Activated CD8-positive, alpha-beta memory T cell treated with anti-CD3 and anti-CD28 coated beads, Interleukin-2, amount 50 U/mL, for 48 hours (primary cell): ENCODE measurements around the gene FAM136A.
A peak's percentile ranks its signal among the peaks of the same experiment; 100 is the strongest.
"Not testable (repeated sequence)": the region's sequence is repeated elsewhere in the genome, so short reads cannot be mapped to it uniquely, and the experiment has no call there.

ENCODE experiments used
- DNase-seq: peaks from one replicate; pipeline ENCODE4 v3.0.0-alpha.2; 2020

Gene FAM136A

DNA sequence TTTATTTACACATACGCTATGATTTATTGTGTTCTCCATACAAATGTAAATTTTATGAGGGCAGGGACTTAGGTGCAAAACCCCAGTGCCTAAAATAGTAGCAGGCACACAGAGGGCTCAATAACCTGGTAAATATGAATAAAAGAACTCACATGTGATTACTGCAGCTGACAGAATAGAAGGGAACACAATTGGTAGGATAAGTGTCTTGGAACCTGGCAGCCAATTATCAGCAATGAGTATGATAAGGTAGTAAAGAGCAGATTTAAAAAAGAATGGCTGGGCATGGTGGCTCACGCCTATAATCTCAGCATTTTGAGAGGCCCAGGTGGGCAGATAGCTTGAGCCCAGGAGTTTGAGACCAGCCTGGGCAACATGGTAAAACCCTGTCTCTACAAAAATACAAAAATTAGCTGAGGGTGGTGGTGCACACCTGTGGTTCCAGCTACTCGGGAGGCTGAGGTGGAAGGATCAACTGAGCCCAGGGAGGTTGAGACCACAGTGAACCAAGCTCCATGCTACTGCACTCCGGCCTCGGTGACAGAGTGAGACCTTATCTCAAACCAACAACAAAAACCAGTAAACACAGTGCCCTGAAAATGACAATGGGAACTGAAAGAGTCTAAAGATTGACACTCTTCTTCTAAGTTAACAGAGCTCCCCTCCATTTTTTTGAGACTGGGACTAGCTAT, 18.2 kb downstream of the FAM136A start:
- DNase-seq = no peak

DNA sequence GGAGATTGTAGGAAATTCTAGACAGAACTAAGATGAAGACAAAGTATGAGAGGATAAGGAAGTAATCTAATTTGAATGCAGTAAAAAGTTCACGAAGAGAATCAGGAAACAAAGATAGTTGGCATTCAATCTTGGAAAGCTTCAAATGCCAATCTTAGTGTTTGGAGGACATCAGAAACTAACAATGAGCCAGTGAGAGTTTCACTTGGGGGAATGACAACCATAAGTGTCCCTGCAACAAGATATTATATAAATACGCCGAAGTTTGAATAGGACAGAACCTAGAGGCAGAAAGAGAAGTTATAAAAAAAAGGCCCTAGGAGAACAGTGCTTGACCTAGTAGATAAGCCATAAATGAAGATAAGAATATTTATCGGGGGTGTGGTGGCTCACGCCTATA, 19.4 kb downstream of the FAM136A start:
- DNase-seq = no peak

DNA sequence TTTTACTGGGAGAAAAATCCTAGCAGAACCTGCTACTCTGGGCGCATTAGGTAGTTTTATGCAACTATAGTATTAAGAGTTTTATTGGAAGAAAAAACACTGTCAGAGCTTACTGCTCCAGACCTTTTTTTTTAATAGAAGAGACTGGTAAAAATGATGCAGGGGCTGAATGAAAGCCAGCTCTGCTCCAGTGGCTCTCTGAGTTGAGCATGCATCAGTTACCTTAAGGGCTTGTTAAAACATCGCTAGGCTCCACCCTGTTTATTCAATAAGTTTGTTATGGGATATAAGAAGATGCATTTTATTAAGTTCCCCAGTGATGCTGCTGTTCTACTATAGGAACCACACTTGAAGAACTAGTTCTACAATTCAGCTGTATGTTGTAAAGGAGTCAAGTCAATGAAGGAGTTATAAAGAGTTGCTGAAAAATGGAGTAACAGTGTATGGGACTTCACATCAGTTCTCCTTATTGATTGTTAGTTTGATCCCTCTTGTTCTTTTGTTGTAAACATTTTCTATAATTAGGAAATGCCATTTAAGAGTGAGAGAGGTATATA, 21.5 kb downstream of the FAM136A start:
- no peak for DNase-seq

DNA sequence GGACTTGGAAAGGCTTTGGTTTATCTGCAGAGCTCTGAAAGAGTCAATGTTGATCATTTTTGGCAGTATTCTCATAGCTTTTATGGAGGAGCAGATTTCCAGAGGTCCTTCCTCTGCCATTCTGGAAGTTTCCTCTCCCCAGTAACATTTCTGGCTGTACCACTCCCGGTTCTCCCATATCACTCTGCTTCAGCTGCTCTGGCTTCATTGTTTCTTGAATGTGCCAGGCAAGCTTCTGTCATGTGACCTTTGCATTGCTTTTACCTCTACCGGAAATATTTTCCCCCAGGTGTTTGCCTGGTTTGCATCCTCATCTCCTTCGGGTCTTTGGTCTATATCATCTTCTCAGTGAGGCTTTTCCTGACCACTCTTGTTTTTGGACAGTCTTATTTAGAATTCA, 31.5 kb downstream of the FAM136A start:
- no peak for DNase-seq

DNA sequence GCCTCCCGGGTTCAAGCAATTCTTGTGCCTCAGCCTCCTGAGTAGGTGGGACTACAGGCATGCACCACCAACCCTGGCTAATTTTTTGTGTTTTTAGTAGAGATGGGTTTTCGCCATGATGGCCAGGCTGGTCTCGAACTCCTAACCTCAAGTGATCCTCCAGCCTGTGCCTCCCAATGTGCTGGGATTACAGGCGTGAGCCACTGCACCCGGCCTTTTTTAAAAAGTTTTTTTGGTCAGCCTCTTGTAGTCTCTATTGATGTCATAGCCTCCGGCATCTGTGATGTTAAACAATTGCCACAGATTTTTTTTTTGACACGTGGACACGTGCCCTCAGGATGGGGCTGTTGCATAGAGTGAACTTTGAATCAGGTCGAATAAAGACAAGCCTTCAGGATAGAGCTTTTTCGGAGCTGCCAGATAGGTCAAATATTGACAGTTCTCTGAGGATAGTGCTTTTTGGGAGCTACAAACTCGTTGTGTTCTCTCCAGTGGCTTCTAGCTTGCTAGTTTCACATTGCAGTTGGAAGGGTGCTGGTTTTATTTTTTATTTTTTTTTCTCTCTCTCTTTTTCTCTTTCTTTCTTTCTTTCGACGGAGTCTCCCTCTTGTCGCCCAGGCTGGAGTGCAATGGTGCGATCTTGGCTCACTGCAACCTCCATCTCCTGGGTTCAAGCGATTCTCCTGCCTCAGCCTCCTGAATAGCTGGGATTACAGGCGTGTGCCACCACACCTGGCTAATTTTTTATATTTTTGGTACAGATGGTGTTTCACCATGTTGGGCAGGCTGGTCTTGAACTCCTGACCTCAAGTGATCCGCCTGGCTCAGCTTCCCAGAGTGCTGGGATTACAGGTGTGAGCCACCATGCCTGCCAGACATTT, 32.2 kb downstream of the FAM136A start:
- DNase-seq = not testable (repeated sequence)

DNA sequence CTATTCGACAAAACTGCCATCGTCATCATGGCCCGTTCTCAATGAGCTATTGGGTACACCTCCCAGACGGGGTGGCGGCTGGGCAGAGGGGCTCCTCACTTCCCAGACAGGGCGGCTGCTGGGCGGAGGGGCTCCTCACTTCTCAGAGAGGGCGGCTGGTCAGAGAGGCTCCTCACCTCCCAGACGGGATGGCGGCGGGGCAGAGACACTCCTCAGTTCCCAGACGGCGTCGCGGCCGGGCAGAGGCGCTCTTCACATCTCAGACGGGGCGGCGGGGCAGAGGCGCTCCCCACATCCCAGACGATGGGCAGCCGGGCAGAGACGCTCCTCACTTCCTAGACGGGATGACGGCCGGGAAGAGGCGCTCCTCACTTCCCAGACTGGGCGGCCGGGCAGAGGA, 34.9 kb downstream of the FAM136A start:
- DNase-seq = not testable (repeated sequence)

DNA sequence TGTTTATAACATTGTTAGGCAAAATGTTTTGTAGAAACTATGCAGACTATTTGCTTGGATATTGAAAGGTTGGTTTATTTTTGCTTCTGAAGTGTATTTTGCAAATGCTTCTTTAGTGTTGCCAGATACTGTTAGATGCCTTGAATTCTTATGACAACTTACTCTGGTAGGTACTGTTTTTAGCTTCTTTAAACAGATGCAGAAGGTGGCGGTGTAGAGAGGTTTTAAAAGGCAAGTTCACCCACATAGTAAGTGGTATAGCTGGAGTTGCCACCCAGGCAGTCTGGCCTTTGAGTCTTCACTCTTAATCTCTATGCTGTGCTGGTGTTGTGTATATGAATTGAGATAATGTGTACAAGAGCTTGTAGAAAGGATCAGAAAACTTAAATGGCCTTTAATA, 40.4 kb downstream of the FAM136A start:
- no peak for DNase-seq

DNA sequence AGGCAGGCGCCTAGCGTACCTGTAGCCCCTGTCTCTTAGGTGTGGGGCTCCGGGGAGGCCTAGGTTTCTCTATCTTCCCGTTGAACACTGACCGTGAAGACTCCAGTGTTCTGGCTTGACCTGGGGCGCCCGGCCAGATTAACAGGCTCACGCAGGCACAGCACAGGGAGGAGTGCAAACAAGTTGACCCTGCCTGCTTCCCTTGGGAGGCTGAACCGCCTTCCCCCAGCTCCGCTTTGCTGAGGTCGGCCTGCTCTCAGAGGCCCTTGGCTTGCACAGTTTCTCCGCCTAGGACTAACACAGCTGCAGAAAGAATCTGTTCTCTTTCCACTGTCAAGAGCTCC, 43.4 kb downstream of the FAM136A start:
- DNase-seq = no peak

DNA sequence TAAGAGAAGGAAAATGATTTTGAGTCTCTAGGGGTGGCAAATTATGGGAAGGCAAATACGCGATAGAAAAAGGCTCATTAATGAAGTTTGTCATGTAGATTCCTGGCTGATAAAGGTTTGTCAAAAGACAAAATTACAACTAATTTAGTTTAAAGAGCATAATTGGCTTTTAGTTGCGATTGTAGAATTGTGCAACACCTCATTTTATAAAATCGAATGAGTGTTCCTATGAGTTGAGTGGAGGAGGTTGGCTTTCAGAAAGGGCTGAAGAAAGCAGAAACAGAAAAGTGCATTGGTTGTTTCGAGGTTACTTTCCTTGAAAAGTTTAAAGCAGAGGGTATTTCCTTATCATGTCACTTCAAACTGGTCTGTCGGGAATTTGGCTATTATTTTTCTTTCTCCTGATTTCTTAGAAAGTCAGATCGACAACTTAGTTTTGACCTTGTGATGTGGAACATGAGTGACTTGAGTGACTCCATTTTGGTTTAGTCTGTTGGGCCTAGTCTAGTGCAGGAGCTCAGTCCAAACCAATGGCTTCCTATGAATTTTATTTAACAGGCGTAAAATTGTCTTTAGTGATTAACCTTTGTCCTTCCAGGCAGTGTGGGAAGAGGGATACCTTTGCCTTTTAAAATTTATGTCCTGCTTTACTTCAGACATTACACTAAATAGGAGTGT, 46.1 kb downstream of the FAM136A start:
- DNase-seq = no peak

DNA sequence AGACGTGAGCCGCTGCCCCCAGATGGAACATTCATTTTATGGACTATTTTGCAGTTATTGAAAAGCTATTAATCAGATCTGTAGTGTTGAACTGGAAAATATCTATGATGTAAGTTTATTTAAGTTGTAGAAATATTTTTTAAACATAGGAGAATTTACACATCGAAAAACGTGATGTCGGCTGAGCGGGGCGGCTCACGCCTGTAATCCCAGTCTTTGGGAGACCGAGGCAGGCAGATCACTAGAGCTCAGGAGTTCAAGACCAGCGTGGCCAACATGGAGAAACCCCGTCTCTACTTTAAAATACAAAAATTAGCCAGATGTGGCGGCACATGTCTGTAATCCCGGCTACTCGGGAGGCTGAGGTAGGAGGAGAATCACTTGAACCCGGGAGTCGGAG, 51.4 kb downstream of the FAM136A start:
- DNase-seq = no peak

DNA sequence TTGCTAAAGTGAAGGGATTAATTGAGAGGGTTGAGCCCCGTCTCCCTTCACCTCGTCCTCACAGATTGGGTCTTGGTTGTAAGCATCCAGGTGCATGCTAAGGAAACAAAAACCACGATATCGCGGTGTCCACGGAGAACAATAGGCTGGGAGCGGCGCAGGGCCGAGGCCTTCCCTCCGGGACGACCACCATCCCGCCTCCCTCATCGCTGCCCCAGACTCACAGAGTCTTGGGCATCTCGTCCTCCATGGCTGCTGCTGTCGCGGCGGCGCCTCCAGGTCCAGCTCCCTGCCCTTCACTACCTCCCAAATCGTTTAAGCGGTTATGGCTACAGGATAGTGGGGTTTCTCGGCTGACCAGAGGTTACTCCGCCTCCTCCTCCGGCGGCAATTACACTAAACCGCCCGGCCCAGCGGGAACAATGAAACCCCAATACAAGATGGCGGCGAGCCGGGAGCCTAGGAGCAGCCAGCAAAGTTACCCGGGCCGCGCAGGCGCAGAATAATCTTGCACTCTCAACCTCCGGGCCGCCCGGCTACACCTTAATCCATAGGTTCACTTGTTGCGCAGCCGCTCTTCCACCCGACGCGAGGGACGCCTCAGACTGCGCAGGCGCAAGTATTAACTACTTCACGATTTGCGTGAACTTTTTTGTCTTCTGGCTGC, 53.6 kb downstream of the FAM136A start, which contains the start of gene TIA1:
Gene TIA1, minus strand, starts transcription at position 448 of the 667 bp plus-strand sequence. Its CDS starts 198 bp downstream, at position 250.
- DNase-seq = peak; percentile 99

DNA sequence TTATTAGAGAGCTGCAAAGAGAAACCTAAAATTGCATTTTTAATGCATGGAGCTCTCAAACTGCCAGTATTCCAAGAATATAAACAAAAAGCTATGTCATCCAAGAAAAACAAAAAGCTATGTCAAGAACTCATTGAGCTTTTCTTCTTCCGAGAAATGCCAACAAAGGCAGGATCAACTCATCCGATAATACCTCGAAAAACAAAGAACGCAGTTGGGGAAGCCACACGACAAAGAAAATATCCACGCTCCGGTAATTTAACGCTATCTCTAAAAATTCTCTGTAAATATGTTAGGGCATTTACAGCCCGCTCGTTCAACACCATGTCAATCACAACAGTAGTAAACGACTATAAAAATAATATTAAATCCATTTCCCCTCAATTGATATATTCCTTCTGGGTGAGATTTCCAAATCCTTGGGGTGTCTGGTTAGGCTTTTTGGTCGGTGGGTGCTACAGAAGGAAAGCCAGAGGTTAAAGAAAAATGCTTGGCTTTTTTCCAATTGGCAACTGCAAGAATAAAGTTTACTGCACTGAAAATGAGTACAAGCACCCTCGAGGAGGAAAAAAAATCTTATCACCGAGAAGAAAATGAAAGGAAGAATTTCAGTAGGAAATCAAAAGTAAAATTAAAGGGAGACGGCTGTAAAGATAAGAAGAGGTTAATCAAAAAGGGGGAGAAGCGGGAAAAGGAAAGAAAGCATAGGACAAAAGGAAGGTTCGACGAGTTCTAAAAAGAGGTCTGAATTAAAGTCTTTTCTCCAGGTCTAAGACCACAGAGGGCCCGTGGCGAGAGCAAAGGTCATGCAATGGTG, 54.3 kb downstream of the FAM136A start:
- DNase-seq = no peak
